HG03342 (cell line): ENCODE data around the gene GALP.
"Not testable (repeated sequence)": the region's sequence is repeated elsewhere in the genome, so short reads cannot be mapped to it uniquely, and the experiment has no call there.

ENCODE experiments used
- ATAC-seq: cut with Tn5 transposase; IDR thresholded peaks from one replicate; pipeline ENCODE4 v1.9.1; 2021; ENCODE audit warnings: mild to moderate bottlenecking, moderate library complexity; ENCODE audit not compliant: unreplicated experiment

Gene GALP

DNA sequence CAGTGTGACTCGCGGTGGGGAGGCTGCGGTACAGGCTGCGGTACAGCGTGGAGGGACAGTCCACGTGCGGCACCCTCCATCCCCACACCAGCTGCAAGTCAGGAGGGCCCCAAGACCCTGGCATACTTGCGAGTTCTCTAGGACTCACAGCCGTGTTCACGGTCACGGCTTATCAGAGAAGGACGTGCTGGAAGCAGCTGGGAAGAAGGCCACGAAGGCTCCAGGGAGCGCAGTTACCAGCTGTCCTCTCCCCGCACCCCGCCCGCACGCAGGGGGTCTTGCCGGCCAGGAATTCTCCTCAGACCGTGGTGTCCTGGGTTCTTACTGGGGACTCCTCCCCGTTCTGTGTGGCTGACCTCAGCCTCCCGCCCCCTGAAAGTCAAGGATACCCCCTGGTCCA lies 28.5 kb upstream of the GALP start:
- ATAC-seq = no peak

DNA sequence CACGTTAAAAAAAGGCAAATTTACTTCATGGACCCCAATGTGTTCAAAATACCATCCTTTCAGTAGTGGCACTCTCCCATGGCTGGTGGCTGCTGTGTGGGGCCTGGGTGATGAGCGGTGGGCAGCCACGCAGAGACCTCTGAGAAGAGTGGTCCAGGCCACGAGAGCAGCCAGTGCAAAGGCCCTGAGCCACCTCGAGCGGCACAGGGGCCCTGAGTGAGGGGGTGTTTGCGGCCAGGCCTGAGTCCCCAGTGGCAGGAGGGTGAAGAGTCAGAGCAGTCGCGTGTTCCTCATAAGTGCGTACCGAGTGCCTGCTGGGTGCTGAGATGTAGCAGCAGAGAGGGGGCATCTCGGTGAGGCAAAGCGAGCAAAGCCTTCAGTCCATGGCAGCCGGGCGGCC lies 27.7 kb upstream of the GALP start:
- ATAC-seq = no peak

DNA sequence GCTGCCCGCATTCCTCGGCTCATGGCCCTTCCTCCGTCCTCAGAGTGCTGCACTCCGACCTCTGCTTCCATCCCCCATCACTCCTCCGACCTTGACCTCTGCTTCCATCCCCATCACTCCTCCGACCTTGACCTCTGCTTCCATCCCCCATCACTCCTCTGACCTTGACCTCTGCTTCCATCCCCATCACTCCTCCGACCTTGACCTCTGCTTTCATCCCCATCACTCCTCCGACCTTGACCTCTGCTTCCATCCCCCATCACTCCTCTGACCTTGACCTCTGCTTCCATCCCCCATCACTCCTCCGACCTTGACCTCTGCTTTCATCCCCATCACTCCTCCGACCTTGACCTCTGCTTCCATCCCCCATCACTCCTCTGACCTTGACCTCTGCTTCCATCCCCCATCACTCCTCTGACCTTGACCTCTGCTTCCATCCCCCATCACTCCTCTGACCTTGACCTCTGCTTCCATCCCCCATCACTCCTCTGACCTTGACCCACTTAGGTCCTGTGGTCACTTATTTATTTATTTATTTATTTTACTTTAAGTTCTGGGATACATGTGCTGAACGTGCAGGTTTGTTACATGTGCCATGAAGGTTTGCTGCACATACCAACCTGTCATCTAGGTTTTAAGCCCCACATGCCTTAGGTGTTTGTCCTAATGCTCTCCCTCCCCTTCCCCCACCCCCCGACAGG lies 26.7 kb upstream of the GALP start:
- not testable (repeated sequence) for ATAC-seq

DNA sequence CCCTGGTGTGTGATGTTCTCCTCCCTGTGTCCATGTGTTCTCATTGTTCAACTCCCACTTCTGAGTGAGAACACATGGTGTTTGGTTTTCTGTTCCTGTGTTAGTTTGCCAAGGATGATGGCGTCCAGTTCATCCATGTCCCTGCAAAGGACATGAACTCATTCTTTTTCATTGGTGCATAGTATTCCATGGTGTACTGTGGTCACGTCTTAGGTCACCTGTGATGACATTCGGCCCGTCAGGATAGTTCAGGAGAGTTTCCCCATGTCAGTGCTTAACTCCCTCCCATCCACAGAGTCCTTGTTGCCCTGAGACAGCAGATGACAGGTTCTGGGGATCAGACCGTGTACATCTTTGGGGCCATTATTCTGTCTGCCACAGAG lies 26.2 kb upstream of the GALP start:
- no peak for ATAC-seq

DNA sequence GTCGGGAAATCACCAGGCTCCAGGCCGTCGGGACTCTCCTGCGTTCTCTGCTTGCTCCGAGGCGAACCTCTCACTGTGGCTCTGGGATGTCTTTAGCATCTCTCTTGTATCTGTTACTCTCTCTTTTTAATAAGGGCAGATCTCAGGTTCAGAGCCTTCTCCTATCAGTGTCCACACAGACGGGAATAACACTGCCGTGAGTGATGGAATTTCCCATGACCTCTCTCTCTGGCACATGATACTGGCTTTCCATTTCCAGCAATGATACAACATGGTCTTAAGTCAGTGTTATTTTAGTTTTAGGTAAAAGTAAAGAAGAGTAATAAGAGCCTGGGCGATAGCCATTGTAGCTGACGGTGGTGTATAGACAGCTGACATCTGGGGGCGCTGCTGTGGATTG lies 25.4 kb upstream of the GALP start:
- ATAC-seq = no peak

DNA sequence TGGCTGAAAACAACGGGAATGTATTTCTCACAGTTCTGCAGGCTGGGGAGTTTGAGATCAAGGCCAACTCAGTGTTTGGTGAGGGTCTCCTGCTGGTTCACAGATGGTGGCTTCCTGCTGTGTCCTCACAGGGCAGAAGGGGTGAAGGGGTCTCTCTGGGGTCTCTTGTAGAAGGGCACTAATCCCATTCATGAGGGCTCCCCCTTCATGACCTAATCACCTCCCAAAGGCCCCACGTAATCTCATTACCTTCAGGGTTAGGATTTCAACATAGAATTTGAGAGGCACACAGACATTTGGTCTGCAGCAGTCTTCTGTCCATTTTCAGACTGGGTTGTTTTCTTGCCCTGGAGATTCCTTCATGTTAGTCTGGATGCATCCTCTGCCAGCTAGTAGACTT lies 23.2 kb upstream of the GALP start:
- no peak for ATAC-seq

DNA sequence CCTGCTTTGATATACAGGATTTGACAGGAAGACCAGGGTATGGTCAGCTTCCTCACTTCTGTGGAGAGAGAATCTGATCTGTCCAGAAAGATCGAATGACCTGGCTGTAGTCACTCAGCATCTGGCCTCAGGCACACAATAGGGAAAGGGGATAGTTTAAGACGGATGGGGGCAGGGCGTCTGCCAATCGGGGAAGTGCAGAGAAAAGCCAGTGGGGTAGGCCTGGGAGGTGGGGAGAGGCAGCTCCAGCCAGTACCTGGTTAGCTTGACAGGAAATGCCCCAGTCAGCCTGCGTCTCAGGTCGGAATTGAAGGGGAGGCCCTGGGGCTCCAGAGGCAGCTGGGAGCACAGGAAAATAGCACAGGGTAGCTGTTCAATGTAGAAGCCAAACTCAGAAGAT lies 22.3 kb upstream of the GALP start:
- ATAC-seq = no peak

DNA sequence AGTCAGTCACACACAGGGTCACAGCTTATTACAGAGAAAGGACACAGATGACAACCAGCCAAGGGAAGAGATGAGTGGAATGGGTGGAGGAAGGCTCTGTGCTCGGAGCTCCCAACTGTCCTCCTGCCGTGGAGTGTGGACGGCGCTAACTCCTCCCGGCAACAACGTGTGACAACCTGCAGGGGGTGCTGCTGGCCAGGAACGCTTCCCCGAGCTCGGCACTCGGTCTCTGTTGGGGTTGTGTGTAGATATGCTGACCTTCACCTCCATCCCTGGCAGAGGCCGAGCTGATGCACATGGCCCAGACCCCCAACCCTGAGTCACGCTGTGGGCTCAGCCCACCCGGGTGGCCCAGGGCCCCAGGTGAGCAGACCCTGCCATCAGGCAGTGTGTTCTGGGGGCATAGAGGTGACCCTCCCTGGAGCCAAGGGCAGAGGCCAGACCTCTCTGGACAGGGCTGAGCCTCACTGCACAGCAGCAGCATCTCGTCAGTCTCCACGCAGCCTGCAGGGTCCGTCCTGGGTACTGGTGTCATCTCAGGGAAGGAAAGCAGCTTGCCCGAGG lies 20.6 kb upstream of the GALP start:
- ATAC-seq = no peak

DNA sequence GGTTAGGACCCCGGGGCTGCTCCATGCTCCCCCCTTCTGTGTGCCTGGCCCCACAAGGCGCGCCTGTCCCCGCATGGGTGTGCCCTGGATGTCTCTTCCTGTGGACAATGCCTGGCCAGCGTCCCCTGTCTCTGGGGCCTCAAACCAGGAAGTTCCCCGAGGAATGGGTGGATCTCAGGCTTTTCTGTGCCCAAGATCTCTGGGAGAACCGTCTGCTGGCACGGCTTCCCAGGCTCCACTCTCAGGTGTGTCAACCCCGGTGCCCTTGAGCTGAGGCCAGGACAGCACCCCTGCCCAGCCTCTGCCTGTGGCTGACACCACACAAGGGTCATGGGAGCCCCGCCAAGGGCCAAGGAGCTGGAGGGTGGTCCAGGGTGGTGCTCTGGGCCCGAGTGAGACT lies 19.0 kb upstream of the GALP start:
- no peak for ATAC-seq

DNA sequence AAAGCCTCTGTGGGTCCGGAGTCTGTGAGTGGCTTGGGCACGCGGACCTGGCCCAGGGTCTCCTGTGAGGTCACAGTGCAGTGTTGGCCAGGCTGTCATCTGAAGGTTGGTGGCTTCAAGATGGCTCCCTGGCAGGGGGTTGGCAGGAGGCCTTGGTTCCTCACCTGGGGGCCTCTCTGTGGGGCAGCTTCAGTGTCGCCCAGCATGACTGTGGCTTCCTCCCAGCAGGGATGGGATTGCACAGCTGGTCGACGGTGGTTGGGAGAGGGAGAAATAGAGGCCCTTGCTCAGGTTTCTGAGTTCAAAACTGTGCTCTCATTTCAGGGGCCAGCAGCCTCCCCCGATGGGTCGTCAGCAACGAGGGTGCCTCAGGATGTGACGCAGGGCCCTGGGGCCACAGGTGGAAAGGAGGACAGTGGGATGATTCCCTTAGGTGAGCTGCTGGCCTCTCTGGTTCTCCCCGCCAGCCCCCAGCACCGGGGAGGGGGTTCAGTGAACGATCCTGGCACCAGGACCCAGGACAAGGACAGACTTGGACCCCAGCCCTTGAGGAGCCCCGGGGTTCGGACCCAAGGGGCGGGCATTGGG lies 17.5 kb upstream of the GALP start:
- no peak for ATAC-seq

DNA sequence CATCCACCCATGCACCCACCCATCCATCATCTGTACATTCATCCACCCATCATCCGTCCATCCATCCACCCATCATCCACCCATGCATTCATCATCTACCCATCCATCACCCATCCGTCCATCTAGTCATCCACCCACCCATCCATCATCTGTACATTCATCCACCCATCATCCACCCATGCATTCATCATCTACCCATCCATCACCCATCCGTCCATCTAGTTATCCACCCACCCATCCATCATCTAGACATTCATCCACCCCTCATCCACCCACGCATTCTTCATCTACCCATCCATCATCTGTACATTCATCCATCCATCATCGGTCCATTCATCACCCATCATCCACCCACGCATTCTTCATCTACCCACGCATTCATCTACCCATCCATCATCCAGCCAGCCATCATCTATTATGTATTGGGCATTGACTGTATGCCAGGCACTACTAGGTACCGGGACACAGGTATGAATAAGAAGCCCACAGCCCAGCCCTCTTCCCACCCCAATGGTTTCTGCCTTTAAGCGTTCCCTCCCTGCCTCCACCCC lies 16.7 kb upstream of the GALP start:
- no peak for ATAC-seq

DNA sequence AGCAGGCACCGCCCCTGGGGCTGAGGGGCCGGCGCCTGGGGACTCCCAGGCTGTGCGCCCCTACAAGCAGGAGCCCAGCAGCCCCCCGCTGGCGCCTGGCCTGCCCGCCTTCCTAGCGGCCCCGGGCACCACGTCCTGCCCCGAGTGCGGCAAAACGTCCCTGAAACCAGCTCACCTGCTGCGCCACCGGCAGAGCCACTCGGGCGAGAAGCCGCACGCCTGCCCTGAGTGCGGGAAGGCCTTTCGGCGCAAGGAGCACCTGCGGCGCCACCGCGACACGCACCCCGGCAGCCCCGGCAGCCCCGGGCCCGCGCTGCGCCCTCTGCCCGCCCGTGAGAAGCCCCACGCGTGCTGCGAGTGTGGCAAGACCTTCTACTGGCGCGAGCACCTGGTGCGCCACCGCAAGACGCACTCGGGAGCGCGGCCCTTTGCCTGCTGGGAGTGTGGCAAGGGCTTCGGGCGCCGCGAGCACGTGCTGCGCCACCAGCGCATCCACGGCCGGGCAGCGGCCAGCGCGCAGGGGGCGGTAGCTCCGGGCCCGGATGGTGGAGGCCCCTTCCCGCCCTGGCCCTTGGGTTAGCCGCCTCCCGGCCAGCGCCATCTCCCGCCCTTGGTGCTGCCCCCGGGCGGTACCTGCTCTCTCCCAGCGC lies 16.1 kb upstream of the GALP start:
- ATAC-seq = no peak

DNA sequence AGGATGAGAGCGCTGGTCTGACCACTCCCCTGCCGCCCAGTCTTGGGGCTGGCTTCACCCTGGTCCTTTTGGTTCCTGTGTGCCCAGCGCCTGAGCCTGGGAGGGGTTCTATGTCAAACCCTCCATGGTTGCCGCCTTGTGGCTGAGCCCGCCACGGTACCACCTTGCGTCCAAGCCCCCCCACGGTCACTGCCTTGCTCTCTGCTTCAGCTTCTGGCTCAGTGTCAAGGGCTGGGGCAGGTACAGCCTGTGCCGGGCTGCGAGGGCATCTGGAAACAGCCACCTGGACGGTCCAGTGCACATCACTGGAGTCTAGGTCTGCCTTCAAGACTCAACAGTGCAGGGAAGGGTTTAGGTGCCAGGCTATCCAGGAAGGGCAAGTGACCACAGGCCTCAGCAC lies 14.3 kb upstream of the GALP start:
- ATAC-seq = no peak

DNA sequence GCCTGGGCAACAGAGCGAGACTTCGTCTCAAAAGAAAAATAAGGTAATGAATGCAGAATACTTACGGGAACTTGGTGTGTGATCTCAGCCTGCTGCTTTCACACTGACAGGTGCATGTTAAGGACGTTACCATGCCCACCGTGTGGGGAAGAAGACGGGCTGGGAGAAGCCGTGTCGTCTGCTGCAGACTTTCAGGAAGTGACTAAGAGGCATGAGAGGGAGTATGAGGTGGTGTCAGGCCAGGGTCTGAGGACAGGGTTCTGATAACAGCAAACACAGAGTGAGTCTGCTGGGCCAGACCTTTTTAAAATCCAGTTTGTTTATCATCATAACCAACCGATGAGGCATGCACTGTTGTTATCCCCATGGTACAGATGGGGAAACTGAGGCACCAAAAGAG lies 13.6 kb upstream of the GALP start:
- no peak for ATAC-seq

DNA sequence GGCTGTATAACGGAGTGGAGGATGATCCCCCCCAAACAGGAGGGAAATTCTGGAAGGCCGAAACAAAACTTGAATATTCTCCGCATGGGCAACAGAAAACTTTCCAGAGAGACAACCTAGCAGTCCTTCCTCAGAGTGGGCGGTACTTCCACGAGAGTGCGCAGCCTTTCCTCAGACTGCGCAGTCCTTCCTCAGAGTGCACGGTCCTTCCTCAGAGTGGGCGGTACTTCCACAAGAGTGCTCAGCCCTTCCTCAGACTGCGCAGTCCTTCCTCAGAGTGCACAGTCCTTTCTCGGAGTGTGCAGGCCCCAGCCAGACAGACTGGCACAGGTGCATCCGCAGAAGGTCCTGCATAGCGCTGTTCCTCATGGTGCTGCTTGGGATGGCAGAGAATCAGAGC lies 12.7 kb upstream of the GALP start:
- no peak for ATAC-seq

DNA sequence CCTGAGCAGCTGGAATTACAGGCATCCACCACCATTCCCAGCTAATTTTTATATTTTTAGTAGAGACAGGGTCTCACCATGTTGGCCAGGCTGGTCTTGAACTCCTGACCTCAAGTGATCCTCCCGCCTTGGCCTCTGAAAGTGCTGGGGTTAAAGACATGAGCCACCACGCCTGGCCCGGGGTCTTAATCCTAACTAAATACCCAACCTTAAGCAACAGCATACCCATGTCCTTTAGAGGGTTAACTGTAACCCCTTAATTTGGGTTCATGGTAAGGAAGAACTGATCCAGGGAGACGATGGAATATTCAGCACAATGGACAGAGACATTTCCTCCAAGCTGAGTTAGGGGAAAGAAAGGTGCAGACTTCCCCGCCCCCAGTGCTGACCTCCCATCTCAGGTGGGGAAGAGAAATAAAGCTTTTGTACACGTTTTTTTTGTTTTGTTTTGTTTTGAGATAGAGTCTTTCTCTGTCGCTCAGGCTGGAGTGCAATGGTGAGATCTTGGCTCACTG lies 8.7 kb upstream of the GALP start:
- ATAC-seq = no peak

DNA sequence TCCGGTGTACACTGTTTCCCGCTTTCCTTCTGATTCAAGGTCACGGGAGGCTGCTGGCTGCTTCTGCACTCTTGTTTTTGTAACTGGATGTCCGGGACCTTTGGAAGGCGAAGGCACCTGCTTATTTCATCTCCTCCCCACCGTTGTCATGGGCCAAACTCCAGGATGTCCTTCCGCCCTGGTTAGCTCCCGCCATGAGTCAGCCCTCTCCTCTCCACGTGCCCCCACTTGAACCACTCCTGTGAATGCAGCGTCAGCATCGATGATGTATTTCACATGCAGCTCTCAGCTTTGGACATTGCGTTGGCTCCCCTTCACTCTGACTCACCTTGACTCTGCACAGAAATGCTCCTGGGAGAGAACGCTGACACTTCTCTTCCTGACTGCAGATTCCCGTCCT lies 5.5 kb upstream of the GALP start:
- no peak for ATAC-seq

DNA sequence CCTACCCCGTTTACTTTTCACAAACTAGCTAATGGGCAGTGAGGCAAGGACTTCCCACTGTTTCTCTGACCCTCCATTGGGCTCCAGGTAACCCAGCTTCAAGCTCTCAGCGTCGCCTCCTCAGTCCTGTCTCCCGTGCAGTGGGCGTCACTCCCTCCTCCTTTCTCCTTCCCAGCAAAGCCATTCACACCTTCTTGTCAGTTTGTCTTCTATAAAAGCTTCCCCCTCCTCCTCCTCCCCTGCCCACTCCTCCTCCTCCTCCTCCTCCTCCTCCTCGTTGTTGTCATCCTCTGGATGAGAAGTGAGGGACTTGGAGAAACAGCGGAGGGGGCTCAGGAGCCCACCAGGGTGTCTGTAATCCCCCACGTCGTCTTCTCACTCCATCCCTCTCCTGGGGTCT lies 1.7 kb upstream of the GALP start:
- no peak for ATAC-seq

DNA sequence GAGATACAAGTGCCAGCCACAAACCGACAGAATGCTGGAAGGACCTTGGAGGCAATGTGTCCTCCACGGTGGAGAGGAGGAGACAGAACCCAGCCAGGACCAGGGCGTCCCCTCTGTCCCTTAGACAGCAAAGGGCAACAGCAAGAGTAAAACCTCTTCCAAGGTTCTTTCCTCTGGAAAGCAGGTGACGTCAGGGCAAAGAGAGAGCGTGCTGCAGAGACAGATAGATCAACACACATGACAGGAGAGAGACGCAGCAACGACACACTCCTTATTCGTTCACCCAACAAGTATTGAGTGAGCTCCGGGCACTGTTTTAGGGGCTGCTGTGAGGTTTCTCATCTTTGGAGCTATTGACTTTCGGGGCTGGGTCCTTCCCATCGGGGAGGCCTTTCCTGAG lies 1.3 kb upstream of the GALP start:
- no peak for ATAC-seq

DNA sequence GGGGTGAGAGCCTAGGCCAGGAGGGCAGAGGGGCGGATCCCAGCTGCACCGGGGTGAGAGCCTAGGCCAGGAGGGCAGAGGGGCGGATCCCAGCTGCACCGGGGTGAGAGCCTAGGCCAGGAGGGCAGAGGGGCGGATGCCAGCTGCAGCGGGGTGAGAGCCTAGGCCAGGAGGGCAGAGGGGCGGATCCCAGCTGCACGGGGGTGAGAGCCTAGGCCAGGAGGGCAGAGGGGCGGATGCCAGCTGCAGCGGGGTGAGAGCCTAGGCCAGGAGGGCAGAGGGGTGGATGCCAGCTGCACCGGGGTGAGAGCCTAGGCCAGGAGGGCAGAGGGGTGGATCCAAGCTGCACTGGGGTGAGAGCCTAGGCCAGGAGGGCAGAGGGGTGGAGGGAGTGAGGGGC lies 502 bp downstream of the GALP start:
- ATAC-seq = not testable (repeated sequence)

DNA sequence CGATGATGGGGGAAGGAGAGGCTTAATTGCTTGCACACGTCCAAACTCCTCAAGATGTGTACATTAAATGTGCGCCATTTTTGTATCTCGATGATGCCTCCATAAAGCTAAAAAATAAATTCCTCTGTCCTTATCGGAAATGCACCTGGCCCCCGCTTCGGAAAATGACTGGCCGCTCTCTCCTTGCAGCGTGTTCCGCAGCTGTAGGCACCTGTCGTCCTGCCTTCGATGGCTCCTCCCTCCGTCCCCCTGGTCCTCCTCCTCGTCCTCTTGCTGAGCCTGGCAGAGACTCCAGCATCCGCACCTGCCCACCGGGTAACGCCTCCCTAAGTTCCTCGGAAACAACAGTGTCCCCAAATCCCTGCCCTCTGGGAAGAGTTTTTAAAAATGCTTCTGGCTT lies 1.1 kb downstream of the GALP start:
- ATAC-seq = no peak
